GM21576 (cell line): ENCODE measurements around the gene SAMD1.
"Not testable (repeated sequence)": the region's sequence is repeated elsewhere in the genome, so short reads cannot be mapped to it uniquely, and the experiment has no call there.

Experiments used
- ATAC-seq: cut with Tn5 transposase; IDR thresholded peaks from one replicate; pipeline ENCODE4 v1.9.1; 2021; ENCODE audit warnings: mild to moderate bottlenecking, moderate library complexity; ENCODE audit not compliant: unreplicated experiment

SAMD1 gene

GRCh38 chr19:14061751-14062557, 28.6 kb downstream of the SAMD1 start, which contains the start of gene PALM3:
Gene PALM3 (minus strand): TSS chr19:14062076. CDS start chr19:14061980, 96 bp downstream.
- no peak for ATAC-seq

- no peak for ATAC-seq
These were observed 29.3 kb downstream of the SAMD1 start for GRCh38 chr19:14061081-14061749.

- ATAC-seq = no peak
These were observed 30.8 kb downstream of the SAMD1 start for GRCh38 chr19:14059652-14060155.

GRCh38 chr19:14059093-14059480, 31.5 kb downstream of the SAMD1 start:
- no peak for ATAC-seq

GRCh38 chr19:14058182-14059092, 32.1 kb downstream of the SAMD1 start:
- no peak for ATAC-seq

GRCh38 chr19:14056741-14057356, 33.7 kb downstream of the SAMD1 start:
- ATAC-seq = no peak

GRCh38 chr19:14056069-14056666, 34.4 kb downstream of the SAMD1 start:
- no peak for ATAC-seq

- no peak for ATAC-seq
These were observed 35.2 kb downstream of the SAMD1 start for GRCh38 chr19:14055396-14055795.

- no peak for ATAC-seq
These were observed 35.8 kb downstream of the SAMD1 start for GRCh38 chr19:14054721-14055120.

GRCh38 chr19:14054099-14054498, 36.5 kb downstream of the SAMD1 start:
- no peak for ATAC-seq

- ATAC-seq = no peak
These were observed 37.1 kb downstream of the SAMD1 start for GRCh38 chr19:14053500-14053899.

- ATAC-seq = no peak
These were observed 37.5 kb downstream of the SAMD1 start for GRCh38 chr19:14053032-14053431.

GRCh38 chr19:14052470-14052869, 38.1 kb downstream of the SAMD1 start:
- no peak for ATAC-seq

GRCh38 chr19:14051980-14052379, 38.6 kb downstream of the SAMD1 start:
- no peak for ATAC-seq

GRCh38 chr19:14050961-14051360, 39.6 kb downstream of the SAMD1 start:
- not testable (repeated sequence) for ATAC-seq

GRCh38 chr19:14050512-14050911, 40.0 kb downstream of the SAMD1 start:
- ATAC-seq = no peak

- no peak for ATAC-seq
These were observed 42.0 kb downstream of the SAMD1 start for GRCh38 chr19:14048443-14049153.

GRCh38 chr19:14047866-14048265, 42.7 kb downstream of the SAMD1 start:
- ATAC-seq = not testable (repeated sequence)
